MM.1S (cell line): Measurements from ENCODE around the gene AUTS2.
"Not testable (repeated sequence)": the region's sequence is repeated elsewhere in the genome, so short reads cannot be mapped to it uniquely, and the experiment has no call there.

Source experiments
- DNase-seq: peaks from one replicate; pipeline ENCODE4 v3.0.0-alpha.2; 2015
- H2AFZ ChIP-seq: fragments of 300-600 bp; sonication (generic); 2 replicates; pipeline ENCODE4 v1.6.0; 2016; ENCODE audit warnings: antibody characterized with exemption, low read length
- H3F3A ChIP-seq: fragments of 300-600 bp; sonication (generic); 2 replicates; pipeline ENCODE4 v1.6.1; 2016; ENCODE audit warnings: mild to moderate bottlenecking, antibody characterized with exemption, low read length, moderate library complexity, mixed read lengths; ENCODE audit not compliant: insufficient read depth
- H3K27ac ChIP-seq: fragments of 300-600 bp; sonication (generic); 2 replicates; pipeline ENCODE4 v1.5.1; 2016; ENCODE audit warnings: mild to moderate bottlenecking, low read length
- H3K27me3 ChIP-seq: fragments of 300-600 bp; sonication (generic); replicated peaks from 2 replicates; pipeline ENCODE4 v1.6.0; 2016; ENCODE audit warnings: low read length; ENCODE audit not compliant: insufficient read depth
- H3K36me3 ChIP-seq: fragments of 300-600 bp; sonication (generic); replicated peaks from 2 replicates; pipeline ENCODE4 v1.6.1; 2016; ENCODE audit warnings: mild to moderate bottlenecking, low read length, mixed read lengths; ENCODE audit not compliant: insufficient read depth
- H3K4me1 ChIP-seq: fragments of 300-600 bp; sonication (generic); 2 replicates; pipeline ENCODE4 v1.6.1; 2016; ENCODE audit warnings: low read length, mixed read lengths
- H3K4me2 ChIP-seq: fragments of 300-600 bp; sonication (generic); 2 replicates; pipeline ENCODE4 v1.6.0; 2016; ENCODE audit warnings: low read depth, low read length
- H3K4me3 ChIP-seq: fragments of 300-600 bp; sonication (generic); 2 replicates; pipeline ENCODE4 v1.5.1; 2016; ENCODE audit warnings: low read length, mixed read lengths
- H3K79me2 ChIP-seq: fragments of 300-600 bp; sonication (generic); 2 replicates; pipeline ENCODE4 v1.6.1; 2016; ENCODE audit warnings: mixed run types, low read length, mixed read lengths
- H3K9ac ChIP-seq: fragments of 300-600 bp; sonication (generic); 2 replicates; pipeline ENCODE4 v1.6.1; 2016; ENCODE audit warnings: low read length, mixed read lengths
- H3K9me2 ChIP-seq: fragments of 300-600 bp; sonication (generic); replicated peaks from 2 replicates; pipeline ENCODE4 v1.6.1; 2016; ENCODE audit warnings: mild to moderate bottlenecking, low read length, mixed read lengths; ENCODE audit not compliant: insufficient read depth
- H3K9me3 ChIP-seq: fragments of 300-600 bp; sonication (generic); replicated peaks from 2 replicates; pipeline ENCODE4 v1.6.1; 2016; ENCODE audit warnings: mild to moderate bottlenecking, low read length, mixed read lengths; ENCODE audit not compliant: insufficient read depth
- H4K20me1 ChIP-seq: fragments of 300-600 bp; sonication (generic); 2 replicates; pipeline ENCODE4 v1.6.1; 2016; ENCODE audit warnings: mild to moderate bottlenecking, low read length, moderate library complexity, mixed read lengths; ENCODE audit not compliant: insufficient read depth
- EZH2 ChIP-seq: fragments of 300-600 bp; sonication (generic); optimal IDR thresholded peaks from 2 replicates; pipeline ENCODE3; 2017; ENCODE audit warnings: low read depth, mild to moderate bottlenecking, antibody characterized with exemption, low read length, mixed read lengths
- EZH2phosphoT487 ChIP-seq: fragments of 300-600 bp; sonication (generic); IDR thresholded peaks from 2 replicates; pipeline ENCODE4 v1.6.1; 2018; ENCODE audit warnings: antibody characterized with exemption, low read length
- TF ChIP-seq, protein P1 (sequence below): fragments of 300-600 bp; sonication (generic); IDR thresholded peaks from 2 replicates; pipeline ENCODE4 v1.5.1; 2016; ENCODE audit warnings: antibody characterized with exemption, low read length, mixed read lengths

Gene AUTS2

DNA sequence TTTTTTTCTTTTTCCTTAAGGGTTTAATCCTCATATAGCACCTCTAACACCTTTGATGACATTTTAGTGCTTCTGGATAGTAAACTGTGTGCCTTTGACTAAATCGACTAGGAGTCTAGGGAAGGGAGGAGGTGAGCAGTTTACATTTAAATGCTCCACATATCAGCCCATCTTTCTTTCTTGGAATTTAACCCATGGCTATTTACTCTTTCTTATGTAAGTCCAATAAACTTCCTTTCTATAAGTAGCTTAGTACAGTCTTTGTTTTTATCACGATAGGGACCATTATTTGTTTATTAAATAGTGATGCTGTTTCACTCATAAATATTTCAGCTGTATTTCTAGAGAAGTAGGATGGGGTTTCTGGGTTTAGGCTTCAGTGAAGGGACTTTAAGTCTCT is 669.9 kb downstream of the AUTS2 start:
- Histone ChIP-seq H2AFZ (no peak overlapping the region), H3K79me2 (no peaks in the 10 kb centered on the region), H3K9me3 (no peaks in the 10 kb centered on the region), H3K4me3 (no peak overlapping the region), H3K36me3 (no peaks in the 10 kb centered on the region), H3F3A (no peaks in the 10 kb centered on the region), H3K9me2 (no peaks in the 10 kb centered on the region), H4K20me1 (no peaks in the 10 kb centered on the region), H3K9ac (no peak overlapping the region), H3K4me2 (no peak overlapping the region), H3K4me1 (no peaks in the 10 kb centered on the region), H3K27me3 (no peaks in the 10 kb centered on the region), H3K27ac (no peak overlapping the region)
- no peak for TF ChIP-seq EZH2
- TF ChIP-seq, protein P1, sequence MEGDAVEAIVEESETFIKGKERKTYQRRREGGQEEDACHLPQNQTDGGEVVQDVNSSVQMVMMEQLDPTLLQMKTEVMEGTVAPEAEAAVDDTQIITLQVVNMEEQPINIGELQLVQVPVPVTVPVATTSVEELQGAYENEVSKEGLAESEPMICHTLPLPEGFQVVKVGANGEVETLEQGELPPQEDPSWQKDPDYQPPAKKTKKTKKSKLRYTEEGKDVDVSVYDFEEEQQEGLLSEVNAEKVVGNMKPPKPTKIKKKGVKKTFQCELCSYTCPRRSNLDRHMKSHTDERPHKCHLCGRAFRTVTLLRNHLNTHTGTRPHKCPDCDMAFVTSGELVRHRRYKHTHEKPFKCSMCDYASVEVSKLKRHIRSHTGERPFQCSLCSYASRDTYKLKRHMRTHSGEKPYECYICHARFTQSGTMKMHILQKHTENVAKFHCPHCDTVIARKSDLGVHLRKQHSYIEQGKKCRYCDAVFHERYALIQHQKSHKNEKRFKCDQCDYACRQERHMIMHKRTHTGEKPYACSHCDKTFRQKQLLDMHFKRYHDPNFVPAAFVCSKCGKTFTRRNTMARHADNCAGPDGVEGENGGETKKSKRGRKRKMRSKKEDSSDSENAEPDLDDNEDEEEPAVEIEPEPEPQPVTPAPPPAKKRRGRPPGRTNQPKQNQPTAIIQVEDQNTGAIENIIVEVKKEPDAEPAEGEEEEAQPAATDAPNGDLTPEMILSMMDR = no peak
- TF ChIP-seq EZH2phosphoT487 = no peak
- DNase-seq = no peak

DNA sequence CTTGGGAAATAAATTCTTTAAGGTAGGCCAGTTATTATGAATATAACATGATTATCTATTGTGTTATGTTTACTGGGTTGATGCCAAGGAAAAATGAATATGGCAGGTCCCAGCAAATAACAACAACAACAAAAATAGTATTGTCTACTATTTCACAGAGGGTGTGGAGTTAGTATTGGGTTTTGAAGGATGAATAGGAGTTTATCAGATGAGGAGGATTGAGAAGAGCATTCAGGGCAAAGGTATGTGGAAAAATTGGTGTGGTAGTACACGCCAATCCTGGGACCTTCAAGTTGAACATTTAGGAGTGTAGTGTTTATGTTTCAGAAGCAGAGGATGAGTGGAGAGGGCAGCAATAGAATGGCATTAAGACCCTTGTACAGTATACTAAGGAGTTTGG is 671.9 kb downstream of the AUTS2 start:
- Histone ChIP-seq H3F3A (no peaks in the 10 kb centered on the region), H3K9ac (no peak overlapping the region), H3K4me1 (no peaks in the 10 kb centered on the region), H3K9me2 (no peaks in the 10 kb centered on the region), H2AFZ (no peak overlapping the region), H3K9me3 (no peaks in the 10 kb centered on the region), H4K20me1 (no peaks in the 10 kb centered on the region), H3K27ac (no peak overlapping the region), H3K27me3 (no peaks in the 10 kb centered on the region), H3K79me2 (no peaks in the 10 kb centered on the region), H3K36me3 (no peaks in the 10 kb centered on the region), H3K4me3 (no peak overlapping the region), H3K4me2 (no peak overlapping the region)
- no peak for DNase-seq
- TF ChIP-seq, protein P1 = no peak
- no peak for TF ChIP-seq EZH2phosphoT487
- TF ChIP-seq EZH2 = no peak

DNA sequence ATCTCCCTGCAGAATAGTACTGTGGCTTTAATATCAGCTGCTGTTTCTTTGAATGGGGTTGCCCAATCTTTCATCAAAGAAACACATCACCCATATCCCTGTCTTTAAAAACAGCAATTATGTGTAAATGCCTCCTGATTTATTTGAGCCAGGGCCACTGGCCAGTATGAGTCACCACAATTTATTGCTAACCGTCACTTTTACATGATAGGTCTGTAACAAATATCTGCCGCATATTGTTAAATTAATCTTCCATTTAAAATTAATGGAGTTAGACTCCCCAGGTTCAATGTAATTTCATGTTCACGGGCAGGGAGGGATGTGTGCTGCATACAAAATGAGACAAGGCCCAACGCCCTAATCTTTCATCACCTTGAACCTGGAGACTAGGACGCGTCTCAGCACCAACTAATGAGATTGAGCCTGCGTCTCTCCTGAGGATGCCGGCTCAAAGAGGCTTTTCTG is 673.4 kb downstream of the AUTS2 start:
- TF ChIP-seq EZH2phosphoT487 = no peak
- TF ChIP-seq EZH2 = no peak
- TF ChIP-seq, protein P1 = no peak
- Histone ChIP-seq H3K9me2 (no peaks in the 10 kb centered on the region), H3K79me2 (no peaks in the 10 kb centered on the region), H3K4me1 (no peaks in the 10 kb centered on the region), H4K20me1 (no peaks in the 10 kb centered on the region), H3K27me3 (no peaks in the 10 kb centered on the region), H3K9me3 (no peaks in the 10 kb centered on the region), H2AFZ (no peak overlapping the region), H3K9ac (no peak overlapping the region), H3F3A (no peaks in the 10 kb centered on the region), H3K27ac (no peak overlapping the region), H3K4me3 (no peak overlapping the region), H3K36me3 (no peaks in the 10 kb centered on the region), H3K4me2 (no peak overlapping the region)
- DNase-seq = no peak

DNA sequence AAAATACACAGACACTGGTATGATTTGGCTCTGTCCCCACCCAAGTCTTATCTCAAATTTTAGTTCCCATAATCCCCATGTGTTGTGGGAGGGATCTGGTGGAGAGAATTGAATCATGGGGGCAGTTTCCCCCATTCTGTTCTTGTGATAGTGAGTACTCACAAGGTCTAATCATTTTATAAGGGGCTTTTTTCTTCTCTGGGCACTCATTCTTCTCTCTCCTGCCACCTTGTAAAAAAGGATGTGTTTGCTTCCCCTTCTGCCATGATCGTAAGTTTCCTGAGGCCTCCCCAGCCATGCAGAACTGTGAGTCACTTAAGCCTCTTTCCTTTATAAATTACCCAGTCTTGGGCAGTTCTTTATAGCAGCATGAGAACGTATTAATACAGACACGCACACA is 677.3 kb downstream of the AUTS2 start:
- not testable (repeated sequence) for H3K27ac ChIP-seq, H3K4me2 ChIP-seq, H3K9me2 ChIP-seq, H3K4me1 ChIP-seq, H2AFZ ChIP-seq, H4K20me1 ChIP-seq, H3K79me2 ChIP-seq, H3K9me3 ChIP-seq, H3K4me3 ChIP-seq, H3F3A ChIP-seq, H3K36me3 ChIP-seq, H3K9ac ChIP-seq, H3K27me3 ChIP-seq, DNase-seq
